Ovary (tissue), 9 donors: ENCODE measurements around the gene PRSS2. TPM values are rescaled to one million over a fixed set of nuclear protein-coding genes. Genes with fewer than 3 reads are reported as not detected.

Experiments used
- DNase-seq, 5 donors: peaks; one replicate each; pipeline ENCODE4 v3.0.0-alpha.2; 2019 to 2020
- H3K27ac ChIP-seq, 2 donors: fragments of 200-600 bp; one replicate each; pipeline versions ENCODE4 v1.5.1 to v1.8.0; 2019 to 2022
- H3K27me3 ChIP-seq: fragments of 200-600 bp; one replicate; pipeline ENCODE4 v1.8.0; 2022
- H3K36me3 ChIP-seq: fragments of 200-600 bp; sonication (generic); one replicate; pipeline ENCODE4 v1.5.1; 2019
- H3K4me1 ChIP-seq: one replicate; pipeline ENCODE4 v1.8.1; 2013; ENCODE audit warnings: mild to moderate bottlenecking, moderate library complexity; ENCODE audit not compliant: insufficient read depth
- H3K4me3 ChIP-seq: fragments of 200-600 bp; sonication (generic); one replicate; pipeline ENCODE4 v1.5.1; 2017
- H3K9me3 ChIP-seq, 2 donors: fragments of 200-600 bp in 1 of 2; sonication (generic) in 1 of 2; one replicate each; pipeline versions ENCODE4 v1.5.1 to v1.8.1; 2013 to 2019; ENCODE audit warnings: mild to moderate bottlenecking in 1 of 2, moderate library complexity in 1 of 2
- CTCF ChIP-seq, 3 donors: fragments of 450-650 bp in 2 of 3; fragments of 200-600 bp in 1 of 3; IDR thresholded peaks; one replicate each; pipeline versions ENCODE4 v1.5.1 to v1.8.0; 2016 to 2022; ENCODE audit warnings: antibody characterized with exemption in 3 of 3, mild to moderate bottlenecking in 1 of 3
- EP300 ChIP-seq: sonication (generic); formaldehyde crosslinking; IDR thresholded peaks from one replicate; pipeline ENCODE4 v1.6.1; 2017; ENCODE audit warnings: antibody characterized with exemption
- POLR2A ChIP-seq: fragments of 450-650 bp; IDR thresholded peaks from one replicate; pipeline ENCODE4 v1.6.1; 2017; ENCODE audit warnings: antibody characterized with exemption, mild to moderate bottlenecking, moderate library complexity
- WGBS, 3 donors: extraction: QIAGEN DNeasy Blood & Tissue Kit in 1 of 3; methylation state at CpG; one replicate each; pipeline versions ENCODE4 v1.1.5 to v1.1.7; 2013 to 2017; 5-methylcytosine and 5-hydroxymethylcytosine counted together
- intact Hi-C, 4 donors: fragments of 100-400 bp; cut with DNase I; formaldehyde crosslinking; loops; one replicate each; pipeline versions ENCODE4 v1.11.0 to v1.15.1; 2022 to 2023
- polyA plus RNA-seq, 2 donors: library from polyadenylated mRNA; stranded (reverse); fragments of 200-250 nt in 1 of 2; fragments of 350-450 nt in 1 of 2; fragmentation: Illumina TruSeq in 1 of 2; extraction: RNeasy Lipid Tissue Mini Kit (QIAGEN cat#74804) in 1 of 2; gene quantifications; one replicate each; pipeline ENCODE4 v1.2.3, GENCODE V29; 2013 to 2014
- total RNA-seq, 7 donors: library from RNA; depleted of rRNA in 2 of 7; stranded (reverse); fragments of >200 nt in 2 of 7; fragmentation: NEBNext Ultra II Directional in 3 of 7; extraction: Animal tissue kit (Norgen Biotek cat#: 25700) in 3 of 7; gene quantifications; one replicate each; pipeline versions ENCODE4 v1.1.0 to v1.2.4, GENCODE V29; 2016 to 2023
- donor health status: DM: no; HTN: no; CAD: no; lungs with moderate emphysema.
- donor health status: DM: no; HTN: no; CAD: no.
- donor health status: Bipolar disorder and iron deficiency.
- donor health status: DM: yes; HTN: yes; CAD: no.
- donor health status: DM: no; HTN: no; CAD: no.
- donor health status: DM: yes; HTN: yes; CAD: no.

The PRSS2 gene
- total and polyA plus RNA-seq, 9 donors: 1.4 to 90.0 (median 4.3) TPM; not detected in 3

DNA sequence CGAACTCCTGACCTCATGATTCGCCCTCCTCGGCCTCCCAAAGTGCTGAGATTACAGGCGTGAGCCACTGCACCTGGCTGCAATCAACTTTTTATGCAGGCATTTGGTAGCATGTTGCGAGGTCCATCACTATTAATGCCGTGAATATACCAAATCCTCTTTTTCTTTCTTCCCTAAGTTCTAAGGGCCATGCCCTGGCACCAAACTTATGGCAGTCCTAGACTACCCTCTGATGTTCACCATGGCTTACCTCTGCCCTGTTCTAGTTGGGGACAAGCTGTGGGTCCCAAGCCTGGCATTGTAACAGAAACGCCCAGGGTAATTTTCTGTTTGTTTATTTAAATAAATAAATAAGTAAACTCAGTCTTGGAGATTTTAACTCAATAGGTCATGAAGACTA is 13.3 kb downstream of the PRSS2 start:
- 86 to 92% (median 91%) methylated on average over 7 of the region's 7 CpGs for WGBS, 3 donors
- Histone ChIP-seq H3K9me3 (no peaks in the 10 kb centered on the region), H3K4me3 (no peak overlapping the region), H3K27ac (no peak overlapping the region), H3K36me3 (no peaks in the 10 kb centered on the region), H3K27me3 (no peaks in the 10 kb centered on the region), H3K4me1 (no peaks in the 10 kb centered on the region)
- intact Hi-C loops: loop anchor here in 2 of 4 donors (10.0 kb wide), 2 partner anchors 119 to 149 kb away; no protein-coding TSS in a partner anchor
- DNase-seq: no peak
- no peak for TF ChIP-seq POLR2A
- TF ChIP-seq CTCF (IDR thresholded peaks at IDR 0.05): no peak
- TF ChIP-seq EP300: no peak

- Histone ChIP-seq H3K4me3 (no peak overlapping the region), H3K27ac (no peak overlapping the region), H3K27me3 (no peaks in the 10 kb centered on the region), H3K9me3 (no peaks in the 10 kb centered on the region), H3K36me3 (no peaks in the 10 kb centered on the region), H3K4me1 (no peaks in the 10 kb centered on the region)
- intact Hi-C loops: loop anchor here in 2 of 4 donors (10.0 kb wide), 2 partner anchors 120 to 150 kb away; no protein-coding TSS in a partner anchor
- TF ChIP-seq EP300 (no peak), CTCF (IDR thresholded peaks at IDR 0.05) (no peak), POLR2A (no peak)
- WGBS, 3 donors: 86 to 89% (median 88%) methylated on average over 8 of the region's 8 CpGs
- no peak for DNase-seq
Observed at GRCh38 chr7:142784716-142785115, 13.9 kb downstream of the PRSS2 start.

GRCh38 chr7:142785841-142786250 is 15.1 kb downstream of the PRSS2 start:
- Histone ChIP-seq H3K36me3 (no peaks in the 10 kb centered on the region), H3K27ac (no peak overlapping the region), H3K4me1 (no peaks in the 10 kb centered on the region), H3K27me3 (no peaks in the 10 kb centered on the region), H3K4me3 (no peak overlapping the region), H3K9me3 (no peaks in the 10 kb centered on the region)
- intact Hi-C loops: loop anchor here in 2 of 4 donors (10.0 kb wide), 2 partner anchors 121 to 151 kb away; no protein-coding TSS in a partner anchor
- TF ChIP-seq CTCF (IDR thresholded peaks at IDR 0.05): no peak
- no peak for TF ChIP-seq POLR2A
- no peak for TF ChIP-seq EP300
- DNase-seq: no peak
- 76 to 85% (median 82%) methylated on average over 8 of the region's 8 CpGs for WGBS, 3 donors

- Histone ChIP-seq H3K27me3 (no peaks in the 10 kb centered on the region), H3K9me3 (no peaks in the 10 kb centered on the region), H3K4me3 (no peak overlapping the region), H3K4me1 (no peaks in the 10 kb centered on the region), H3K36me3 (no peaks in the 10 kb centered on the region), H3K27ac (peak overlapping the region in 1 of 2 donors; percentile 34)
- intact Hi-C loops: loop anchor here in 2 of 4 donors (10.0 kb wide), 2 partner anchors 122 to 152 kb away; no protein-coding TSS in a partner anchor
- WGBS, 3 donors: 34 to 46% (median 35%) methylated on average over 11 of the region's 11 CpGs
- DNase-seq: peak in 4 of 5 donors; percentile 40 to 65 (median 60)
- TF ChIP-seq CTCF (IDR thresholded peaks at IDR 0.05): no peak
- TF ChIP-seq EP300: no peak
- TF ChIP-seq POLR2A: no peak
Observed at GRCh38 chr7:142787034-142787768, 16.4 kb downstream of the PRSS2 start.
